A673 (cell line): Measurements from ENCODE around the gene MAP1A. TPM values are rescaled to one million over a fixed set of nuclear protein-coding genes. Genes with fewer than 3 reads are reported as not detected.
A peak's percentile ranks its signal among the peaks of the same experiment; 100 is the strongest.

Experiments used
- BruUV-seq: library from RNA; stranded (reverse); fragments of 400-500 nt; replicated peaks from 2 replicates; lab custom pipeline; 2021; lab: Mats Ljungman, UMichigan
- CTCF ChIA-PET: fragments of 300-600 bp; sonication (Branson Sonifier 250); formaldehyde crosslinking; loops from one replicate; lab custom pipeline; 2022; ENCODE audit warnings: antibody characterized with exemption; lab: Charles Lee
- POLR2A ChIA-PET: fragments of 300-600 bp; sonication (Branson Sonifier 250); formaldehyde crosslinking; loops from one replicate; lab custom pipeline; 2022; ENCODE audit warnings: antibody characterized with exemption; ENCODE audit not compliant: low non-redundant PET; lab: Charles Lee
- DNase-seq: peaks from one replicate; pipeline ENCODE4 v3.0.0-alpha.2; 2015; ENCODE audit warnings: low spot score
- H3K27ac ChIP-seq: fragments of 200-600 bp; sonication (generic); 2 replicates; pipeline ENCODE4 v1.5.1; 2016; ENCODE audit warnings: mixed run types, low read depth, mild to moderate bottlenecking, mixed read lengths, antibody characterized with exemption, low read length; ENCODE audit not compliant: poor library complexity, severe bottlenecking
- H3K27me3 ChIP-seq: fragments of 200-600 bp; sonication (generic); replicated peaks from 2 replicates; pipeline ENCODE4 v1.6.1; 2017; ENCODE audit warnings: mixed run types, low read depth, mild to moderate bottlenecking, mixed read lengths, antibody characterized with exemption, low read length; ENCODE audit not compliant: insufficient read depth, poor library complexity
- H3K36me3 ChIP-seq: fragments of 200-600 bp; sonication (generic); 2 replicates; pipeline ENCODE4 v1.6.1; 2016; ENCODE audit warnings: mixed run types, mild to moderate bottlenecking, mixed read lengths, antibody characterized with exemption, low read length; ENCODE audit not compliant: insufficient read depth, poor library complexity, severe bottlenecking
- H3K4me1 ChIP-seq: fragments of 200-600 bp; sonication (generic); 2 replicates; pipeline ENCODE4 v1.6.1; 2017; ENCODE audit warnings: mixed run types, mild to moderate bottlenecking, mixed read lengths, antibody characterized with exemption, low read length; ENCODE audit not compliant: insufficient read depth, poor library complexity, severe bottlenecking
- H3K4me3 ChIP-seq: fragments of 200-600 bp; sonication (generic); 2 replicates; pipeline ENCODE4 v1.5.1; 2016; ENCODE audit warnings: low read depth, mixed run types, mild to moderate bottlenecking, mixed read lengths, low read length; ENCODE audit not compliant: poor library complexity, severe bottlenecking
- H3K9me3 ChIP-seq: fragments of 200-600 bp; sonication (generic); 2 replicates; pipeline ENCODE4 v1.6.1; 2016; ENCODE audit warnings: mixed run types, low read depth, mild to moderate bottlenecking, mixed read lengths, antibody characterized with exemption, low read length; ENCODE audit not compliant: poor library complexity, severe bottlenecking
- EZH2 ChIP-seq: fragments of 200-600 bp; sonication (generic); IDR thresholded peaks from 2 replicates; pipeline ENCODE4 v1.6.1; 2017; ENCODE audit warnings: borderline replicate concordance, low read depth, mild to moderate bottlenecking, mixed read lengths, antibody characterized with exemption, low read length; ENCODE audit not compliant: poor library complexity, severe bottlenecking
- intact Hi-C: fragments of 100-400 bp; cut with micrococcal nuclease; formaldehyde crosslinking; loops from one replicate; pipeline ENCODE4 v1.10.0; 2022; ENCODE audit not compliant: unreplicated experiment
- total RNA-seq: library from RNA; stranded (reverse); gene quantifications from 2 replicates; pipeline ENCODE4 v1.2.3, GENCODE V29; 2021
- TF ChIP-seq, protein P1 (sequence below): fragments of 300-800, 200-600 bp; sonication (generic); conservative IDR thresholded peaks from 2 replicates; pipeline ENCODE4 v1.5.1; 2017; ENCODE audit warnings: low read depth, mild to moderate bottlenecking, antibody characterized with exemption, low read length, moderate library complexity, mixed read lengths

Gene MAP1A
- total RNA-seq, 1 experiment from 2014 or later: 83.8 TPM

GRCh38 chr15:43498990-43499389, 18.4 kb upstream of the MAP1A start:
- Histone ChIP-seq H3K4me1 (peaks cover 1% of the 10 kb centered on the region), H3K9me3 (no peaks in the 10 kb centered on the region), H3K36me3 (no peaks in the 10 kb centered on the region), H3K27ac (no peak overlapping the region), H3K27me3 (no peaks in the 10 kb centered on the region), H3K4me3 (no peak overlapping the region)
- intact Hi-C loops: no loop called here
- BruUV-seq: no TSS peak
- DNase-seq: no peak
- TF ChIP-seq EZH2: no peak
- TF ChIP-seq, protein P1, sequence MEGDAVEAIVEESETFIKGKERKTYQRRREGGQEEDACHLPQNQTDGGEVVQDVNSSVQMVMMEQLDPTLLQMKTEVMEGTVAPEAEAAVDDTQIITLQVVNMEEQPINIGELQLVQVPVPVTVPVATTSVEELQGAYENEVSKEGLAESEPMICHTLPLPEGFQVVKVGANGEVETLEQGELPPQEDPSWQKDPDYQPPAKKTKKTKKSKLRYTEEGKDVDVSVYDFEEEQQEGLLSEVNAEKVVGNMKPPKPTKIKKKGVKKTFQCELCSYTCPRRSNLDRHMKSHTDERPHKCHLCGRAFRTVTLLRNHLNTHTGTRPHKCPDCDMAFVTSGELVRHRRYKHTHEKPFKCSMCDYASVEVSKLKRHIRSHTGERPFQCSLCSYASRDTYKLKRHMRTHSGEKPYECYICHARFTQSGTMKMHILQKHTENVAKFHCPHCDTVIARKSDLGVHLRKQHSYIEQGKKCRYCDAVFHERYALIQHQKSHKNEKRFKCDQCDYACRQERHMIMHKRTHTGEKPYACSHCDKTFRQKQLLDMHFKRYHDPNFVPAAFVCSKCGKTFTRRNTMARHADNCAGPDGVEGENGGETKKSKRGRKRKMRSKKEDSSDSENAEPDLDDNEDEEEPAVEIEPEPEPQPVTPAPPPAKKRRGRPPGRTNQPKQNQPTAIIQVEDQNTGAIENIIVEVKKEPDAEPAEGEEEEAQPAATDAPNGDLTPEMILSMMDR: no peak
- ChIA-PET CTCF (no interaction called here), POLR2A (no interaction called here)

DNA sequence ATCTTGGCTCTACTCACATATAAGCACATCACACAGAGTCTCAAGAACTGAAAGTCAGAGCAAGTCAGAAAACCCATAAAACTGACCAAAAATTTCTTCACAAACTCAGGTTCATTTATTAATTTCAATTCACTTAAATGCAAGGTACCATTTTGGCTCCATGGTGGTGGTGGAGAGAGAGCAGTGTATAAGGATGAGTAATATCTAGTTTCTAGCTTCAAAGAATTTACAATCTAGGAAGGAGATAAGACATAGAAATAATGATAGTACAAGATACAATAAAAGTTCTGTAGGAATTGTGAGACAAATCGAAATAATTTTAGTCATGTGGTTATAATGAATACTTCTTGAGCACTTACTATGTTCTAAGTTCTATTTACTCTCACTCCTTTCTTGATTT, 17.8 kb upstream of the MAP1A start:
- H3K27me3 ChIP-seq: no peaks in the 10 kb centered on the region
- H3K9me3 ChIP-seq: no peaks in the 10 kb centered on the region
- no peak overlapping the region for H3K4me3 ChIP-seq
- H3K36me3 ChIP-seq: no peaks in the 10 kb centered on the region
- no peak for TF ChIP-seq EZH2
- TF ChIP-seq, protein P1: no peak
- H3K27ac ChIP-seq: no peak overlapping the region
- no peaks in the 10 kb centered on the region for H3K4me1 ChIP-seq
- POLR2A ChIA-PET: no interaction called here
- CTCF ChIA-PET: no interaction called here
- BruUV-seq: no TSS peak
- no peak for DNase-seq
- intact Hi-C loops: no loop called here

- Histone ChIP-seq H3K27ac (peak overlapping the region; percentile 47), H3K9me3 (no peaks in the 10 kb centered on the region), H3K36me3 (no peaks in the 10 kb centered on the region), H3K4me1 (peaks cover 26% of the 10 kb centered on the region), H3K4me3 (no peak overlapping the region), H3K27me3 (no peaks in the 10 kb centered on the region)
- TF ChIP-seq EZH2: no peak
- TF ChIP-seq, protein P1: no peak
- intact Hi-C loops: no loop called here
- BruUV-seq: no TSS peak
- CTCF ChIA-PET: no interaction called here
- peak; percentile 52 for DNase-seq
- POLR2A ChIA-PET: interaction anchor here (0.6 kb wide), 1 partner anchor 18 kb away, joined by 3 read pairs; no protein-coding TSS in a partner anchor
Measured at GRCh38 chr15:43505738-43506137, 11.7 kb upstream of the MAP1A start.
